ENCODE results near the gene DELE1. TPM values are rescaled to one million over a fixed set of nuclear protein-coding genes. Genes with fewer than 3 reads are reported as not detected.

The DELE1 gene
- total RNA-seq (2014; rRNA removed; shearing (Covaris generic)), result 18.2 and 37.0 TPM in 2 replicates

- DNase-seq (ENCODE audit: low spot score), result peak; percentile 95
Observed at GRCh38 chr5:141923448-141924313, at the start of gene DELE1. Gene DELE1, plus strand, starts transcription at chr5:141923871. Its CDS starts 71 bp downstream, at chr5:141923942.

GRCh38 chr5:141873933-141874261 is 49.8 kb upstream of the DELE1 start:
- no peak for DNase-seq (ENCODE audit: low spot score)

- no peak for DNase-seq (ENCODE audit: low spot score)
Observed at GRCh38 chr5:141874262-141874964, 49.3 kb upstream of the DELE1 start.

GRCh38 chr5:141875022-141875740 is 48.5 kb upstream of the DELE1 start:
- DNase-seq (ENCODE audit: low spot score), result no peak

- no peak for DNase-seq (ENCODE audit: low spot score)
Observed at GRCh38 chr5:141875795-141876627, 47.7 kb upstream of the DELE1 start.

GRCh38 chr5:141876628-141877355 is 46.9 kb upstream of the DELE1 start:
- DNase-seq (ENCODE audit: low spot score), result no peak

- DNase-seq (ENCODE audit: low spot score), result no peak
Observed at GRCh38 chr5:141877356-141878185, 46.1 kb upstream of the DELE1 start.

- no peak for DNase-seq (ENCODE audit: low spot score)
Observed at GRCh38 chr5:141878186-141878710, 45.4 kb upstream of the DELE1 start, which contains the start of gene PCDH1. Gene PCDH1, minus strand, starts transcription at chr5:141878410. Its CDS starts 148 bp downstream, at chr5:141878262.

GRCh38 chr5:141878711-141879425 is 44.8 kb upstream of the DELE1 start:
- DNase-seq (ENCODE audit: low spot score), result peak; percentile 87

- DNase-seq (ENCODE audit: low spot score), result no peak
Observed at GRCh38 chr5:141879426-141879759, 44.3 kb upstream of the DELE1 start.

- DNase-seq (ENCODE audit: low spot score), result no peak
Observed at GRCh38 chr5:141879941-141880738, 43.5 kb upstream of the DELE1 start.

- DNase-seq (ENCODE audit: low spot score), result no peak
Observed at GRCh38 chr5:141880961-141881801, 42.5 kb upstream of the DELE1 start.

- DNase-seq (ENCODE audit: low spot score), result no peak
Observed at GRCh38 chr5:141881886-141882285, 41.8 kb upstream of the DELE1 start.

GRCh38 chr5:141882594-141883183 is 41.0 kb upstream of the DELE1 start:
- DNase-seq (ENCODE audit: low spot score), result no peak

GRCh38 chr5:141883184-141883891 is 40.3 kb upstream of the DELE1 start:
- no peak for DNase-seq (ENCODE audit: low spot score)

- no peak for DNase-seq (ENCODE audit: low spot score)
Observed at GRCh38 chr5:141883892-141884318, 39.8 kb upstream of the DELE1 start.

Measured in A172 (cell line).